Measurements from ENCODE around the gene SASH3. TPM values are rescaled to one million over a fixed set of nuclear protein-coding genes. Genes with fewer than 3 reads are reported as not detected.
A peak's percentile ranks its signal among the peaks of the same experiment; 100 is the strongest.

SASH3 gene
- total RNA-seq, 4 donors from 2014 or later = 10.4 to 20.4 (median 15.0) TPM

DNA sequence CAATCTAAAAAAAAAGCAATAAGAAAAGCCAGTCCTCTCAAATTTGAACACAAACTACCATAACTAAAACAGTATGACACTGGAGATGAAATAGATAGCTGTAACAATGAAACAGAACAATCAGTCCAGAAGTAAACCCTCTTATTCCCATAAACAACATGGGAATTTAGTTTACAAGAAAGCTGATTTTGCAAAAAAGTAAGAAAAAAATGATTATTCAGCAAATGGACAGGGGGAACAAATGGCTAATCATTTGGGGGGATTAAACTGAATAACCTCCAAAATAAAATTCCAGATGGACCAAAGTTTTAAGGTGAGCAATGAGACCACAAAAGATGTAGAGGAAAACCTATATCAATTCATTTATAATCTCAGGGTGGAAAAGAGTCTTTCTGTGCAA lies 16.1 kb upstream of the SASH3 start:
- no peak overlapping the region for H3K27ac ChIP-seq
- H3K9me3 ChIP-seq = no peaks in the 10 kb centered on the region
- TF ChIP-seq, protein P1, sequence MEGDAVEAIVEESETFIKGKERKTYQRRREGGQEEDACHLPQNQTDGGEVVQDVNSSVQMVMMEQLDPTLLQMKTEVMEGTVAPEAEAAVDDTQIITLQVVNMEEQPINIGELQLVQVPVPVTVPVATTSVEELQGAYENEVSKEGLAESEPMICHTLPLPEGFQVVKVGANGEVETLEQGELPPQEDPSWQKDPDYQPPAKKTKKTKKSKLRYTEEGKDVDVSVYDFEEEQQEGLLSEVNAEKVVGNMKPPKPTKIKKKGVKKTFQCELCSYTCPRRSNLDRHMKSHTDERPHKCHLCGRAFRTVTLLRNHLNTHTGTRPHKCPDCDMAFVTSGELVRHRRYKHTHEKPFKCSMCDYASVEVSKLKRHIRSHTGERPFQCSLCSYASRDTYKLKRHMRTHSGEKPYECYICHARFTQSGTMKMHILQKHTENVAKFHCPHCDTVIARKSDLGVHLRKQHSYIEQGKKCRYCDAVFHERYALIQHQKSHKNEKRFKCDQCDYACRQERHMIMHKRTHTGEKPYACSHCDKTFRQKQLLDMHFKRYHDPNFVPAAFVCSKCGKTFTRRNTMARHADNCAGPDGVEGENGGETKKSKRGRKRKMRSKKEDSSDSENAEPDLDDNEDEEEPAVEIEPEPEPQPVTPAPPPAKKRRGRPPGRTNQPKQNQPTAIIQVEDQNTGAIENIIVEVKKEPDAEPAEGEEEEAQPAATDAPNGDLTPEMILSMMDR (IDR thresholded peaks at IDR 0.05) = no peak
- TF ChIP-seq EP300 (IDR thresholded peaks at IDR 0.05) = no peak
- TF ChIP-seq POLR2A (IDR thresholded peaks at IDR 0.05) = no peak
- H3K36me3 ChIP-seq = no peaks in the 10 kb centered on the region
- DNase-seq (ENCODE audit: low spot score in 2 of 2) = no peak
- peaks cover 0 to 12% (median 3%) of the 10 kb centered on the region in 4 donors for H3K4me1 ChIP-seq
- no peaks in the 10 kb centered on the region for H3K27me3 ChIP-seq
- no peak overlapping the region for H3K4me3 ChIP-seq

DNA sequence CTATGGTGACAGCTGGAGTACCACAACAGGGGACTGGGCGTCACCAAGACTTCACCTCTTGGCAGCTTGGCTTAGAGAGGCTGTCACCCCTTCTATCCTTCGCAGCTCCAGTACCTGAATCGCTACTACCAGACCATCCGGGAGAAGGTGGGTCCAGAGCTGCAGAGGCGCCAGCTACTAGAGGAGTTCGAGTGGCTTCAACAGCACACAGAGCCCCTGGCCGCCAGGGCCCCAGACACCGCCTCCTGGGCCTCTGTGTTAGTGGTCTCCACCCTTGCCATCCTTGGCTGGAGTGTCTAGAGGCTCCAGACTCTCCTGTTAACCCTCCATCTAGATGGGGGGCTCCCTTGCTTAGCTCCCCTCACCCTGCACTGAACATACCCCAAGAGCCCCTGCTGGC lies 11.6 kb upstream of the SASH3 start:
- no peak overlapping the region for H3K27ac ChIP-seq
- H3K36me3 ChIP-seq = no peaks in the 10 kb centered on the region
- no peak for DNase-seq (ENCODE audit: low spot score in 2 of 2)
- WGBS, 2 donors = 90% methylated on average over 5 of the region's 8 CpGs; no CpG with 5 or more reads in 1 of the 2 donors
- no peaks in the 10 kb centered on the region for H3K4me1 ChIP-seq
- no peaks in the 10 kb centered on the region for H3K27me3 ChIP-seq
- H3K9me3 ChIP-seq = no peaks in the 10 kb centered on the region
- H3K4me3 ChIP-seq = no peak overlapping the region
- no peak for TF ChIP-seq EP300 (IDR thresholded peaks at IDR 0.05)
- TF ChIP-seq, protein P1 (IDR thresholded peaks at IDR 0.05) = no peak
- no peak for TF ChIP-seq POLR2A (IDR thresholded peaks at IDR 0.05)

DNA sequence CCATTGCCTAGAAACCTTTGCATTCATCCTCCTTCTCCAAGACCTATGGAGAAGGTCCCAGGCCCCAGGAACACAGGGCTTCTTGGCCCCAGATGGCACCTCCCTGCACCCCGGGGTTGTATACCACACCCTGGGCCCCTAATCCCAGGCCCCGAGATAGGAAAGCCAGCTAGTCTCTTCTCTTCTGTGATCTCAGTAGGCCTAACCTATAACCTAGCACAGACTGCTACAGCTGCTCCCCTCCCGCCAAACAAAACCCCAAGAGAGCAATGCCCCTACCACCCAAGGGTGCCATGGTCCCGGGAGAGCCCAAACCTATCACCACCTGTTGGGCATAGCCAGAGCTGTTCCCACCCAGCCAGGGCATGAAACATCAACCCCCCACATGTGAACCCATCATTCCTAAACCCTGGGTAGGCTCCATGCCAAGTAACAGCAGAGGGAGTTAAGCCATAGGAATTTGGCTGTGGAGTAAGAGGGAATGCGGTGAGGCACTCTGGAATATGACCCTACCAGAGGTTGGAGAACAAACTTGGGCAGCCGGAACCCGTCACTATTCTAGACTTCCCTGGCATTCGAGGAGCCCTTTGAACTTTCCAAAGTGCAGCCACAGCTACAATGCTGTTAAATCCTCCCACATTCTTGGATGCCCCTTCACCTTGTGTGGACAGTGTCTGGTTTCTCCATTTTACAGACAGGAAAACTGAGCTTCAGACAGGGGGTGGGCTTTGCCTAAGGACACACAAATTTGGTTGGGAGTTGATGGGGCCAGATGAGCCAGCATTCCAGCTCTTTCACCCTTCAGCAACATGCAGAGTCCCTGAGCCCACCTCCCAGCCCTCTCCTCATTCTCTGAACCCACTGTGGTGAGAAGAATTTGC lies 10.9 kb upstream of the SASH3 start:
- DNase-seq (ENCODE audit: low spot score in 2 of 2) = no peak
- WGBS, 2 donors = 77 to 79% methylated on average over 5 to 8 of the region's 8 CpGs
- Histone ChIP-seq H3K4me1 (no peaks in the 10 kb centered on the region), H3K27me3 (no peaks in the 10 kb centered on the region), H3K9me3 (no peaks in the 10 kb centered on the region), H3K36me3 (no peaks in the 10 kb centered on the region), H3K27ac (peak overlapping the region in 1 of 4 donors; percentile 50), H3K4me3 (no peak overlapping the region)
- no peak for TF ChIP-seq POLR2A (IDR thresholded peaks at IDR 0.05)
- TF ChIP-seq, protein P1 (IDR thresholded peaks at IDR 0.05) = no peak
- TF ChIP-seq EP300 (IDR thresholded peaks at IDR 0.05) = no peak

DNA sequence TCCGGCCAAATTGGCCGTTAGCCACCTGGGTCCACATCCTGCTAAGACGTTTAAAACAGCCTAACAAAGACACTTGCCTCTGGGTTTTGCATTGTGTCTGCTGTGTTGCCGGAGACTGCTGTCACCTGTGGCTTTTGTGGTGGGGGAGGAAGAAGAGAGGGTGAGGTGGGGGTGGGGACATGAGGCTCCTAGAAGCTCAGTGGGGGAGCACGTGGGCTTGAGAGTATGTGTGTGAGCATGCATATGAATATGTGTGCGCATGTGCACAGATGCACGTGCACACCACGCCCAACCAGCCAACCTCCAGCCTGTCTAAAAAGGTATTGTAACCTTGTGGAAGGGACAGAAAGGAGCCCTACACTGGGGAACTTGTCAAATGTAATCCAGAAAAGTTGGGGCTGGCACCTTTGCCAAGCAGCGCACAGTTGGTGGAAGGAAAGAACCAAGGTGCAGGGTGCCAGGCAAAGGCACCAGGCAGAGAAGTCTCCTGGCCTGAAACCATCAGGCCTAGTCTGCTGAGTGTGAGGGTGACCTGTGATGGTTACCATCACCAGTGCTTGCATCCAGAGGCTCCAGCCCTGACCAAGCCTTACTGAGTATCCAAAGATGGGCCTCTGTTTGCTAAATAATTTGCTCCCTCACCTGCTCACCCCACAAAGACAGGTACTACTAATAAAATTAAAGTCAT lies 10.1 kb upstream of the SASH3 start:
- H3K4me3 ChIP-seq = no peak overlapping the region
- 73 to 74% methylated on average over 9 of the region's 9 CpGs for WGBS, 2 donors
- DNase-seq (ENCODE audit: low spot score in 2 of 2) = no peak

More for the DNA sequence above, 10.1 kb upstream of the SASH3 start:
- TF ChIP-seq, protein P1 (IDR thresholded peaks at IDR 0.05) = no peak
- TF ChIP-seq EP300 (IDR thresholded peaks at IDR 0.05) = no peak
- TF ChIP-seq POLR2A (IDR thresholded peaks at IDR 0.05) = no peak
- Histone ChIP-seq H3K4me1 (no peaks in the 10 kb centered on the region), H3K36me3 (no peaks in the 10 kb centered on the region), H3K27ac (no peak overlapping the region), H3K27me3 (no peaks in the 10 kb centered on the region), H3K9me3 (no peaks in the 10 kb centered on the region)
